Measurements from ENCODE around the gene DUOXA1.
"Not testable (repeated sequence)": the region's sequence is repeated elsewhere in the genome, so short reads cannot be mapped to it uniquely, and the experiment has no call there.

Gene DUOXA1

DNA sequence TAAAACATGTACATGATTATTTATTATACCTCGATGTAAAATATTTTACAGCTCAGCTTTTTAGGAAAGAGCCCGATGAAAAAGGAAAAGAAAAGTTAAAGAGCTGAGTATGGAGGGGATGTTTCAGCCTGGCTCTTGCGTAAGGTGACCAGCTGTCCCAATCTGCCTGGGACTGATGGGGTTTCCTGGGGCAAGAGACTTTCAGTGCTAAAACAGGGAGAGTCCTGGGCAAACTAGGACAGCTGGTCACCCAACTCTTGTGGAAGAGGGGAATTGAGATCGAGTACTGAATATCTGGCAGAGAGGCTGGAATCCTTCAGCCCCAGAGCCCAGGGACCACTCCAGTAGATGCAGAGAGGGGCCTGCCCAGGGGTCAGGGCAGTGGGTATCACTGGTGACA is 36.7 kb downstream of the DUOXA1 start:
- Histone ChIP-seq H3K4me2 (ENCODE audit: low read length) (no peak overlapping the region), H3K9ac (ENCODE audit: low read depth, low read length) (no peak overlapping the region), H3K4me3 (ENCODE audit: low read length) (no peak overlapping the region), H3K9me3 (replicated peaks; ENCODE audit: low read length) (no peaks in the 10 kb centered on the region), H3K27me3 (ENCODE audit: control insufficient read depth, insufficient read depth, low read length) (peaks cover 50% of the 10 kb centered on the region), H3K4me1 (ENCODE audit: control insufficient read depth, insufficient read depth, low read length) (no peaks in the 10 kb centered on the region), H3K36me3 (ENCODE audit: insufficient read depth, low read length) (no peaks in the 10 kb centered on the region)

DNA sequence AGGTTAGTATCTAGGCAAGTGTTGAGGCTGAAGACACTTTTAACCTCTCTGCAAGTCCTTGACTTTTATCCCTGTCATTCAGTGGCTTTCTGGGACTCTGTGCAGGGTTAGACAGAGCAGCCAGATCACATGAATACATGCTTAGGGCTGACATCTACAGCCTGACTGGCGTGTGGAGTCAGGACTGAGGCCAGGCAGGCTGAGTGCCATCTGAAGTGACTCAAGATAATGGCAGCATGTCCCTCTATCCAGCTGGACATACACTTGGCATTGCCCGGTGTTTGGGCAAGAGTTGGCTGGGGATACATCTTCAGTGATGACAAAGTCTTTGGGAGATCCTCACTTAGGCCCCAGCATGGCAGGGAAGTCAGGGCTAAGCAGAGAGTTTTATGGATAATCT is 38.1 kb downstream of the DUOXA1 start:
- peaks cover 58% of the 10 kb centered on the region for H3K27me3 ChIP-seq (ENCODE audit: control insufficient read depth, insufficient read depth, low read length)
- H3K36me3 ChIP-seq (ENCODE audit: insufficient read depth, low read length), result no peaks in the 10 kb centered on the region
- H3K9me3 ChIP-seq (replicated peaks; ENCODE audit: low read length), result no peaks in the 10 kb centered on the region
- H3K4me3 ChIP-seq (ENCODE audit: low read length), result no peak overlapping the region
- H3K4me2 ChIP-seq (ENCODE audit: low read length), result no peak overlapping the region
- H3K9ac ChIP-seq (ENCODE audit: low read depth, low read length), result no peak overlapping the region
- H3K4me1 ChIP-seq (ENCODE audit: control insufficient read depth, insufficient read depth, low read length), result no peaks in the 10 kb centered on the region

DNA sequence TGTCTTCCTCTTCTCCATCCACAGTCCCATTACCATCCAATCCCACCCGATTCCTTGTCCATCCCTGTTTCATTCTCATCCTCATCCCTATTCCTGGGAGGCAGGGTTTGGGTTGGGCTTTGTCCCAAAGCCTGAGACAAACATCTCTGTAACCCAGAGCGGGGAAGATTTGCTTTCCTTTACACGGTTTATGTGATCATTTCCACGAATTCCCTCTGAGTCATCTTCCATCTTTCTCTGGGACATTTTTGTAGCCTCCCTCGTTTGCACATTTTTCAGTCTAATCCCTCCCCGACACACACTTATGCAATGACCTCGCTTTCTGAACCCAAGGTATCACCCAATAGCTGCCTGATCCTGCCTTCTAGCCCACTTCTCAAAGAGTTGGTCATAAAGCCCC is 38.5 kb downstream of the DUOXA1 start:
- H3K4me3 ChIP-seq (ENCODE audit: low read length), result no peak overlapping the region
- H3K9me3 ChIP-seq (replicated peaks; ENCODE audit: low read length), result no peaks in the 10 kb centered on the region
- H3K9ac ChIP-seq (ENCODE audit: low read depth, low read length), result no peak overlapping the region
- H3K4me1 ChIP-seq (ENCODE audit: control insufficient read depth, insufficient read depth, low read length), result no peaks in the 10 kb centered on the region
- no peak overlapping the region for H3K4me2 ChIP-seq (ENCODE audit: low read length)
- H3K27me3 ChIP-seq (ENCODE audit: control insufficient read depth, insufficient read depth, low read length), result peaks cover 58% of the 10 kb centered on the region
- no peaks in the 10 kb centered on the region for H3K36me3 ChIP-seq (ENCODE audit: insufficient read depth, low read length)

DNA sequence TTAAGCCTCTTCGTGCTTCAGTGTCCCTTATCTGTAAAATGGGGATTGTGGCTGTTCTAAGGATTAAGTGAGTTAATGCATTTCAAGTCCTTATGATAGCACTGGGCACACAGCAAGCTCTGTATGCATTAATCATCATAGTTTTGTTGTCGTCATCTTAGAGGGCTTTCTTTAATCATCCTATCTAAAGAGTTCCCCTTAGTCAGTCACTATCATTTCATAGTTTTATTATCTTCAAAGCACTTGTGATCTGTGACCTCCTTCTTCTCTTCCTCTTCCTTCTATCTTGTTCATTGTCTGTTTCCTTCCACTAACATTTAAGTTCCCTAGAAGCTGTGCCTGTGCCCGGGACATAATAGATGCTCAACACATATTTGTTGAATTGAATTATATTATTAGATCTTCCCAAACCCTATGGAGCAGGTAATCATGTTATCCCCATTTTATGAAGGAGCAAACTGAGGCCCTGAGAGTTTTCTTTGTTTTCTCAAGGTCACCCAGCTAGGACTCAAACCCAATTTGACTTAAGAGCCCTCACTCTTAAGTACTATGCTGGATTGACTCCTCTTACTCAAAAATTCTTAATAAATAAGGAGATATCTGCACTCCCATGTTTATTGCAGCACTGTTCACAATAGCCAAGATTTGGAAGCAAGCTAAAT is 39.8 kb downstream of the DUOXA1 start:
- Histone ChIP-seq H3K9ac (ENCODE audit: low read depth, low read length) (no peak overlapping the region), H3K4me3 (ENCODE audit: low read length) (no peak overlapping the region), H3K4me2 (ENCODE audit: low read length) (no peak overlapping the region), H3K9me3 (replicated peaks; ENCODE audit: low read length) (no peaks in the 10 kb centered on the region), H3K36me3 (ENCODE audit: insufficient read depth, low read length) (no peaks in the 10 kb centered on the region), H3K27me3 (ENCODE audit: control insufficient read depth, insufficient read depth, low read length) (peaks cover 64% of the 10 kb centered on the region), H3K4me1 (ENCODE audit: control insufficient read depth, insufficient read depth, low read length) (no peaks in the 10 kb centered on the region)

DNA sequence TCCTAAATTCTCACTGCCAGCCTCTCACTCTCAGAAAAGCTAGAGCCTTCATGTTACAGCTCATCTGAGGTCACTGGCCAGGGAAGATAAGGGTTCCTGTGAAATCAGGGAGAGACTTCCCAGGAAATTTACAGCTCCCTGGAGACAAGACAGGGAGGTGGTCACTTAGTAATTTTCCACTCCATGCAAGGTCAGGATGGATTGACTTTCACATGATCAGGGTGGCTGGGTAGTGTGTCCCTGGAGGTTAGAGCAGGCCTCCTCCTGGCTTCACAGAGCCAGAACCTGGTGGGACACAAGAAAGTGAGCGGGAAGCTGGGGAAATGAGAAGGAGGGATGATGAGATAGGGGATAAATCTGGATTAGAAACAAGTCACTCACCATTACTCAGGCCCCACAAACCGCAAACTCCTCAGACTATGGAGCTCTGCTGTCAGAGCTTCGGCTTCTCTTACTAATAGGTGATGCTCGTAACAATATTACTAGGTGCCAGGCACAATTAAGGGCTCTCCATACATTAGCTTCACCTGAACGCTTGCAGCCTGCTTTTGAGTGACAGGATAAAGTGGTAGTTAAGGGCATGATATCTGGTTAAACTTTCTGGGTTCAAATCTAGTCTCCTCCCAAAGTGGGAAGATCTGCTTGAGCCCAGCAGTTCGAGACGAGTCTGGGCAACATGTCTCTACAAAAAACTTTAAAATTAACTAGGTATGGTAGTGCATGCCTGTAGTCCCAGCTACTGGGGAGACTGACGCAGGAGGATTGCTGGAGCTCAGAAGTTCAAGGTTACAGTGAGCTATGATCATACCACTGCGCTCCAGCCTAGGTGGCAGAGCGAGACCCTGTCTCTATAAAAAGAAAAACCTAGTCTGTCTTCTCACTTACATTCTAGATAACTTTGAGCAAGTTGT is 40.6 kb downstream of the DUOXA1 start:
- H3K36me3 ChIP-seq (ENCODE audit: insufficient read depth, low read length), result no peaks in the 10 kb centered on the region
- H3K4me1 ChIP-seq (ENCODE audit: control insufficient read depth, insufficient read depth, low read length), result no peaks in the 10 kb centered on the region
- no peak overlapping the region for H3K4me2 ChIP-seq (ENCODE audit: low read length)
- H3K4me3 ChIP-seq (ENCODE audit: low read length), result no peak overlapping the region
- peaks cover 70% of the 10 kb centered on the region for H3K27me3 ChIP-seq (ENCODE audit: control insufficient read depth, insufficient read depth, low read length)
- no peaks in the 10 kb centered on the region for H3K9me3 ChIP-seq (replicated peaks; ENCODE audit: low read length)
- H3K9ac ChIP-seq (ENCODE audit: low read depth, low read length), result no peak overlapping the region

DNA sequence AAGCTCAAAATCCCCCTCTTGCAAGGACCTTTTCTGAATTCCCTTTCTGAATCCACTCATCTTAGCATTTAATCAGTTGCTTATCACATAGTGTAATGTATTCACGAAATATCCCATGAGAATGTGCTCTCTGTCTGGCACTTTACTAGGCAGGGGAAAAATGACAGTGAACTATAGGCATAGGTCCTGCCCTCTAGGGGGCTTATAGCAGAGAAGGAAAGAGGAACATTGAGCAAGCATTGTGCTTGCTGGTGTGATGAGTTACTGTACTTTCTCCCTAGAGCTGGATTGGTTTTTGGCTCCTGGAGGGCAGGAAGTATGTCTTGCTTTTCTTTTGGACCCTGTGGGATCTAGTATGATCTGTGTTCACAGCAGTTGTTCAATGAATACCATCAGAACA is 42.2 kb downstream of the DUOXA1 start:
- no peaks in the 10 kb centered on the region for H3K36me3 ChIP-seq (ENCODE audit: insufficient read depth, low read length)
- no peak overlapping the region for H3K4me3 ChIP-seq (ENCODE audit: low read length)
- no peaks in the 10 kb centered on the region for H3K4me1 ChIP-seq (ENCODE audit: control insufficient read depth, insufficient read depth, low read length)
- H3K9ac ChIP-seq (ENCODE audit: low read depth, low read length), result no peak overlapping the region
- no peak overlapping the region for H3K4me2 ChIP-seq (ENCODE audit: low read length)
- H3K27me3 ChIP-seq (ENCODE audit: control insufficient read depth, insufficient read depth, low read length), result peaks cover 66% of the 10 kb centered on the region
- H3K9me3 ChIP-seq (replicated peaks; ENCODE audit: low read length), result no peaks in the 10 kb centered on the region

DNA sequence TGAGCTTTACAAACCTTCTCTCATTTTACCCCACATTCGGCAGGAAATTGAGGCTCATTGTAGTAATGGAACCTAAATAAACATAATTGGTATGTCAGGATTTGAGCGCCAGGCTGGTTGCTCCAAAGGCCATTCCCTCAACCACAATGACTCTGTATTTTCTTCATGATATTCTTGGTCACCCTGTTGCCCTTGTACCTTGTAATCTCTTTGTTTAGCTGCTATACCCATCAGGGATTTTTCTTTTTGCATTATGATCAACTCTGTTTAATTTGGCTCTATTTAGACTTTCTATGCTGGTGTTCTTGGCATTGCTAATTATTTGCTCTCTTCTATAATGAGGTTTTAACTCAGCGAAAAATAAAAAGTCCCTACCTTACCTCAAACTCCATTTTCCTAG is 45.5 kb downstream of the DUOXA1 start:
- no peak overlapping the region for H3K4me2 ChIP-seq (ENCODE audit: low read length)
- peaks cover 36% of the 10 kb centered on the region for H3K27me3 ChIP-seq (ENCODE audit: control insufficient read depth, insufficient read depth, low read length)
- no peaks in the 10 kb centered on the region for H3K4me1 ChIP-seq (ENCODE audit: control insufficient read depth, insufficient read depth, low read length)
- no peaks in the 10 kb centered on the region for H3K36me3 ChIP-seq (ENCODE audit: insufficient read depth, low read length)
- no peak overlapping the region for H3K4me3 ChIP-seq (ENCODE audit: low read length)
- no peaks in the 10 kb centered on the region for H3K9me3 ChIP-seq (replicated peaks; ENCODE audit: low read length)
- no peak overlapping the region for H3K9ac ChIP-seq (ENCODE audit: low read depth, low read length)

DNA sequence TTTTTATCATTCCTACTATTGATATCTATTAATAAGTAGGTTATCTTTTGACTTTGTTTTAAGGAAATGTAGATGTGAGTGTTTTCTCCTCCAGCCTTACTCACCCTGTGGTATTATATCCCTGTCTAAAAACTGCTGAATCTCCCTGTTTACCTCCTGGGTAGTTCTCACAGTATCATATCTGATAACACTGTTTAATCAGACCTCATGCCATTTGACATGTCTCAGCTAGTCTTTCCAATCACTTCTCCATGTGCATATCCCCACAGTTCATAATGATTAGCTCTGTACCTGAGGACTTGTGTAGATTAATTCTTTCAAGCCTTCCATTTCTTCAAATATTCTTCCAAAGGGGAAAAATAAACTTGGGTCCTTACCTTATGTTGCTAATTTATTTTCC is 46.5 kb downstream of the DUOXA1 start:
- no peaks in the 10 kb centered on the region for H3K4me1 ChIP-seq (ENCODE audit: control insufficient read depth, insufficient read depth, low read length)
- no peaks in the 10 kb centered on the region for H3K9me3 ChIP-seq (replicated peaks; ENCODE audit: low read length)
- no peaks in the 10 kb centered on the region for H3K36me3 ChIP-seq (ENCODE audit: insufficient read depth, low read length)
- H3K4me2 ChIP-seq (ENCODE audit: low read length), result no peak overlapping the region
- no peak overlapping the region for H3K4me3 ChIP-seq (ENCODE audit: low read length)
- H3K9ac ChIP-seq (ENCODE audit: low read depth, low read length), result no peak overlapping the region
- H3K27me3 ChIP-seq (ENCODE audit: control insufficient read depth, insufficient read depth, low read length), result peaks cover 28% of the 10 kb centered on the region

DNA sequence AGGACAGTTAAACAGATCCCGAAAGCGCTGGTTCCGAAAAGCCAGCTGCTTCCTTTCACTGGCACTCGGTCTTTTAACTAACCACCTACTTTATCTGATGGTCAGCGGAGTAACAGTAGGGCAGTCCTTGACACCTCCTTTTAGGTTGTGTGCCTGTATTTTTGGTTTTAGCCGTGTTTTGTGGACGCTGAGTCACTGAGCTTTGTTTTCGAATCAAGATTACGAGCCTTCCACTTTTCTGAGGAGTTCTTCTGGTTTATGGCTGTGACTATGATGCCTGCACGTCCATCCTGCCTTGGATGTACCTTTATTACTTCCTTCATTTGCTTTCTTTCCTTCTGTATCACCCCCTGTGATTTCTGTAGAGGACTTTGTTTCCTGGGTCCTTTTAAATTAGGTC is 47.3 kb downstream of the DUOXA1 start:
- H3K9ac ChIP-seq (ENCODE audit: low read depth, low read length); H3K36me3 ChIP-seq (ENCODE audit: insufficient read depth, low read length); H3K9me3 ChIP-seq (replicated peaks; ENCODE audit: low read length); H3K4me2 ChIP-seq (ENCODE audit: low read length); H3K4me3 ChIP-seq (ENCODE audit: low read length); H3K4me1 ChIP-seq (ENCODE audit: control insufficient read depth, insufficient read depth, low read length): not testable (repeated sequence)
- peaks cover 23% of the 10 kb centered on the region for H3K27me3 ChIP-seq (ENCODE audit: control insufficient read depth, insufficient read depth, low read length)

DNA sequence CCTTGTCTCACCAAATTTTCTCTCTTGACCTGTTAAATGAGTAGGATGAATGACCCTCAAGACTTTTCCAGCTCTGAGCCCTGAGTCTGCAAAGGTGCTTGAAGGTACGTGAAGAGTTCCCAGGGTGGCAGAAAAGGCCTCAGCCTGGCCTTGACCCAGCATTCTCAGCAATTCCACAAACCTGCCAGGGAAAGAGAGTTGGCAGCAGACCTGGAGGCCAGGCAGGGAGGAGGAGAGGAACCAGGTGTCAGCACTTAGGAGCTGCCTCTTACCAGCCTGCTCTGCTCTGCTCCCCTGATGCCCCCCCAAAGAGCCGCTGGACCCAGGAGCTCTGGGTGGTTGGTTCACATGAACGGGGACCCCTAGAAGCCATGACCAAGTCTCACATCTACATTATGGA is 49.1 kb downstream of the DUOXA1 start:
- not testable (repeated sequence) for H3K4me2 ChIP-seq (ENCODE audit: low read length); H3K4me1 ChIP-seq (ENCODE audit: control insufficient read depth, insufficient read depth, low read length); H3K9me3 ChIP-seq (replicated peaks; ENCODE audit: low read length); H3K36me3 ChIP-seq (ENCODE audit: insufficient read depth, low read length); H3K9ac ChIP-seq (ENCODE audit: low read depth, low read length); H3K4me3 ChIP-seq (ENCODE audit: low read length)
- peaks cover 18% of the 10 kb centered on the region for H3K27me3 ChIP-seq (ENCODE audit: control insufficient read depth, insufficient read depth, low read length)

DNA sequence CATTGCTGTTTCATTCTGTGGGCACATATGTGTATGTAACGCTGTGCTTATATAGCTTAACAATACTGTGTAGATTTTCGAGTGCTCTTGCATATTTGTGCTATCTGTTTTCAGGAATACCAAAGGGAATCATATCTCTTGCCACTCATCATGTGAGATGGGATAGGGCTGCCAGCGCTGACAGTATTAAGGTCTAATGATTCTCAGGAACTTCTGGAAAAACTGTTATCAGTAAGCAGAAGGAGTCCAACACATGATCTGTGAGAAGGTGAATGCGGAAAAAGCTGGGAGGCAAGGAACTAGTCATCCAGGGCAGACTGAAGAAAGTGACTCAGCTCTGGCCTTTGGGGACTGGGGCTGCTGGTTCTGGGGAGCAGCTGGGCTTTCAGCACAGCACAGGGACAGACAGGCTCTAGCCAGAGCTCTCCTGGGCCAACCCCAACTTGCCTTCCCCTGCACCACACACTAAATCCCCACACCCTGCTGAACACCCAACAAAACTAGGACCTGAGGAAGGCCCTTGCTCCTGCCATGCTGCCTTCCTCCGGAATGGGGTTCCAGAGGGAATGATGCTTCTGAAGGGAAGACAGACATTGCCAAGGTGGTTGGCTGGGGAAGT is 49.9 kb downstream of the DUOXA1 start:
- H3K4me2 ChIP-seq (ENCODE audit: low read length); H3K9ac ChIP-seq (ENCODE audit: low read depth, low read length); H3K36me3 ChIP-seq (ENCODE audit: insufficient read depth, low read length); H3K9me3 ChIP-seq (replicated peaks; ENCODE audit: low read length); H3K4me3 ChIP-seq (ENCODE audit: low read length); H3K4me1 ChIP-seq (ENCODE audit: control insufficient read depth, insufficient read depth, low read length): not testable (repeated sequence)
- peaks cover 11% of the 10 kb centered on the region for H3K27me3 ChIP-seq (ENCODE audit: control insufficient read depth, insufficient read depth, low read length)
